ENCODE measurements around the gene MARVELD3.

DNA sequence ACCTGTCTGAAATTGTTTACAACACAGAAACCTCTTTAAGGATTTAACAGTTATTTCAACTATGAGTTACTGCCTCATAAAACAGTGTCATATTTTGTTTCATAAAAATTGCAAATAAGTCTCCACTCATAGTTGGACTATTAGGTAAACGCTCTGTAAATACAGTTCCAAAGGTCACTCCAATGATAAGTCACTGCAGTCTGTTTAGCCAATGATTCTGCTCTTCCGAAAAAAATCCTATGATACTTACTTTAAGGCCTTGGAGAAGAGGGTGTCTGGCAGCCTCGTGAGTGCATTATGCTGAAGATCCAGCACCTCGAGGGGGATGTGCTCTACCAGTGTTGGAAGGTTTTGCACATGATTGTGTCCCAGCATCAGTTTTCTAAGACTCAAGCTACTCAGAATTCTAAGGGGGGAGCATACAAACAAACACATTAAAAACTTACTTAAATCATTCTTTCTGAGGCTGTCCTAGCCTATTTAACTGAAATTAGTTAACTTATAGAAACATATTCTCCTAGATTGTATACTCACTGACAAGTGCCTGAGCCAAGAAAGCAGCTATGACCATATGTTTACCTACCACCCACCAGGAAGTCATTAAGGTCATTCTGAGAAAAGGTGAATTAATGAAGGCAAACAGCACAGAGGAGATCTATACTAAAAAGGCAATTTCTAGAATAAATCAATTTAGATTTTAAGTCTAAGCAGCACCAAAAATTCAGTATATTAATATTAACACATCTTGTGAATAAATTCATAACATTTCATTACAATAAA, 41.1 kb downstream of the MARVELD3 start:
- TF ChIP-seq, protein P1, sequence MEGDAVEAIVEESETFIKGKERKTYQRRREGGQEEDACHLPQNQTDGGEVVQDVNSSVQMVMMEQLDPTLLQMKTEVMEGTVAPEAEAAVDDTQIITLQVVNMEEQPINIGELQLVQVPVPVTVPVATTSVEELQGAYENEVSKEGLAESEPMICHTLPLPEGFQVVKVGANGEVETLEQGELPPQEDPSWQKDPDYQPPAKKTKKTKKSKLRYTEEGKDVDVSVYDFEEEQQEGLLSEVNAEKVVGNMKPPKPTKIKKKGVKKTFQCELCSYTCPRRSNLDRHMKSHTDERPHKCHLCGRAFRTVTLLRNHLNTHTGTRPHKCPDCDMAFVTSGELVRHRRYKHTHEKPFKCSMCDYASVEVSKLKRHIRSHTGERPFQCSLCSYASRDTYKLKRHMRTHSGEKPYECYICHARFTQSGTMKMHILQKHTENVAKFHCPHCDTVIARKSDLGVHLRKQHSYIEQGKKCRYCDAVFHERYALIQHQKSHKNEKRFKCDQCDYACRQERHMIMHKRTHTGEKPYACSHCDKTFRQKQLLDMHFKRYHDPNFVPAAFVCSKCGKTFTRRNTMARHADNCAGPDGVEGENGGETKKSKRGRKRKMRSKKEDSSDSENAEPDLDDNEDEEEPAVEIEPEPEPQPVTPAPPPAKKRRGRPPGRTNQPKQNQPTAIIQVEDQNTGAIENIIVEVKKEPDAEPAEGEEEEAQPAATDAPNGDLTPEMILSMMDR (conservative IDR thresholded peaks at IDR 0.05), result no peak
- no peak for TF ChIP-seq EZH2 (IDR thresholded peaks at IDR 0.05; ENCODE audit: low read depth)
